NCI-H2196 (cell line): Measurements from ENCODE around the gene NFIC.
"Not testable (repeated sequence)": the region's sequence is repeated elsewhere in the genome, so short reads cannot be mapped to it uniquely, and the experiment has no call there.

Experiments used
- DNase-seq: peaks from one replicate; lab custom pipeline; 2025; ENCODE audit not compliant: unreplicated experiment; lab: John Stamatoyannopoulos, UW

Gene NFIC

DNA sequence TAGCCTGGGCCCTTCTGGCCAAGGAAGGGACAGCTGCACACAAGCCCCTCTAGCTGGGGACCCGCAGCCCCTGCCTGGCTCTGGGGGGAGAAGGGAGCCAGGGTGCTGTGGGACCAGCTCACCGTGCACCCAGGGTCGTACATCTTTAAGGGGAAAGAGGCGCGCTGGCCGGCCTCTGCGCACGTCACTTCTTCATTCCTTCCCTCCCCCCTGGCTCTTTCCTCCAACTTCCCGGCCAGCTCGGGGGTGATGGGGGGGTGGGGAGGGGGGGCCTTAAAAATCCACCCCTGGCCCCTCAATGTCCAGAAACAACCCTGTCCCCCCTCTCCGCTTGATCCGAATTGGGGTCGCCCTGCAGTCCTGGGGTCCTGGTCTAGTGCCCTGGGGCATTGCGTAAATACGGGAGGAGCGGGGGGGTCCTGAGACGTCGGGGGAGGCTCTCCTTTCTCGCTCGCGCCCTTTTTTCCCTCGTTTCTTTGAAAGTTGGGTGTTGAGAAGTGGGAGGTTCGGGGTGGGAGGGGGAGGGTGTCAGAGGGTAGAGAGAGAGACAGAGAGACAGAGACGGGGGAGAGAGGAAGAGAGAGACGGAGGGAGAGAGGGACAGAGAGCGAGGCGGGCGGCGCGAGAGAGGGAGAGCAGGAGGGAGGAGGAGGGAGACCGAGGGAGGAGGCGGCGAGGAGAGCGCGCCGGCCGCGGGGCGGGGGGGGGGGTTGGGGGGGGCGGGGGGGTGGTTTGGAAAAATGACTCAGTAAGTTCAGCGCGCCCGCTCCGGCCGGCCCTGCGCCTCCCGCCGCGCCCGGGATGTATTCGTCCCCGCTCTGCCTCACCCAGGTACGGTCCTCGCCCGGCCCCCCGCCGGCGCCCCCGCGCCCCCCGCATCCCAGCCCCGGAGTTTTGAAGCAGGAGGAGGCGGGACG is at the start of gene NFIC:
Gene NFIC (plus strand): TSS at position 748 of the 917 bp plus-strand sequence. CDS start 54 bp downstream, at position 802.
- DNase-seq: peak; percentile 72

DNA sequence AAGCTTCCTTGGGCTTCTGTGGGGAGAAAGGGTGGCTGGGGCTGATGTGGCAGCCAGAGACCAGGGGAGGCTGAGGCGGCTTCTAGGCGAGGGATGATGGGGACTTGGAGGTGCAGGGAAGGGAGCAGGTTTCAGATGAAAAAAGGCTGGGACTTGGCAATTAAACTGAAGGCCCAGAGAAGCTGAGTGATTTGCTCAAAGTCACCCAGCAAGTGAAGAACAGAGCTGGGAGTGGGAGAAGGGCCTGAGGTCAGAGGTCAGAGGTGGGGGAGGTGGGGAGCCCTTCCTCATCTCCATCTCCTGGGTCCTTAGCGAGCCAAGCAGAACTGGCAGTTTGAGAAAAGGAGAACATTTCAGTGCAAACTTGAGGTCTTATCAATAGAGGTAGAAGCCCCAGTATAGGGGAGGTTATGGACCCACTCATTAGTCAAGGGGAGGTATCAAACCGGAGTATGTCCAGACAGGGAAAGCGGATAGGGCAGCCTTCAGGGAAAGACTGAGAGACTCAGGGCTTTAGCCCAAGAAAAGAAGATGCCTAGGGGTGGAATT is 49.6 kb upstream of the NFIC start:
- no peak for DNase-seq

DNA sequence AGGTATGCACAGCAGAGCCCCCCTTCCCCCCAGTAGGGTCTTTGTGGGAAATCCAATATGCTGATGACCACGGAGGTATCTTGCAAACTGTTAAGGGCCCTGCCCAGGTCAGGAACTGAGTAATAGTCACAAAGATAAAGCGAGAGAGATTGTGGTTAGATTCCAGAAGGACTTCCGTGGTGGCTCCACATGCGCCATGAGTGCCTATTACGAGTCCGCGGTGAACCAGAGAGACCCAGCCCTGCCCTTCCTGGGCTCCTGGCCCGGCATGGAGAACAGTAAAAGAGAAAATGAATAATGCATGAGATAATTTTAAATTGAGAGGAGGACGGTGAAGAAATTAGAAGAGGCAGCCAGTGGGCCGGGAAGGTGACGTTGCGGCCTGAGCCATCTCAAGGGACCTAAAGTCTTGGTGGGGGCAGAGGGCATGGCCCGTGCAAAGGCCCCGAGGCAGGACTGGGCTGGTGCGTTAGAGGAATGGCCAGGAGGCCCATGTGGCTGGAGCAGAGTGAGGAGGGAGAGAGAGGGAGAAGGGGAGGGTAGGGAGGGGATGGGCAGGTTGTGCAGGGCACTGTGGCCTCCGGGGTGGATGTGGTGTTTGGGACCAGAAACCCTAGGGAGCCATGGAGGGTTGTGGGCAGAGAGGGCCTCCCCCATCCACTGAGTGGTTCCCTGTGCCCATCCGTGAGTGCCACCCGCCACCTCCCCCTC is 46.6 kb upstream of the NFIC start:
- DNase-seq: no peak

DNA sequence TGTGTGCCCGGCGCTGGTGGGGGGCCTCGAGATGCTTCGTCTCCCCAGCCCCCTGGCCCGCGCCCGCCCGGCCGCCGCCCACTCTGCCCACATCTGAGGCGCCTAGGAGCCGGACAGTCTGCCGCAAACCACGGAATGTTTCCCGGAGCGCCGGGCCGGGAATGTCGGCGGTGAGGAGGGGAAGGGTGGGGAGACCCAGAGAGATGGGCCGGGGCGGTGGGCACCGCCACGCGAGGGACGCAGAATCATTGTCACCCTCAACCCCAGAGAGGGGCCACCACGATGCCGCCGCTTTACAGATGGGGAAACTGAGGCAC is 46.1 kb upstream of the NFIC start:
- no peak for DNase-seq

DNA sequence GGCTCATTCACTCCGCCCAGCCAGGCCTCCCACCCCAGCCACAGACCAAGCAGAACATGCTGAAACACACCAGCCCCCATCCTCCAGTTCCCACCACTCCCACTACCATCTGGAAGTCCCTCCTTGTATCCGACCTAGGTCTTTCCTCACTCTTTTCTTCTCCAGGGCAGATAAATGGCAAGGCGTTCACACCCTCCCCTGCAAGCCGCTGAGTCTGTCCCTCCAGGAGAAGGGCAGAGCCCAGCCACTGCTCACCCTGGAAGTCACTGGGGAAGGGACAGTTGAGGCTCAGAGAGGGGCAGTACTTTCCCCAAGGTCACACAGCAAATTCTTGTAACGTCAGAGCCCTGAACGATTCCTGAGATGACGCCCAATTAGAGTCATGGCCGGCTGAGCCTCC is 45.5 kb upstream of the NFIC start:
- DNase-seq: no peak

DNA sequence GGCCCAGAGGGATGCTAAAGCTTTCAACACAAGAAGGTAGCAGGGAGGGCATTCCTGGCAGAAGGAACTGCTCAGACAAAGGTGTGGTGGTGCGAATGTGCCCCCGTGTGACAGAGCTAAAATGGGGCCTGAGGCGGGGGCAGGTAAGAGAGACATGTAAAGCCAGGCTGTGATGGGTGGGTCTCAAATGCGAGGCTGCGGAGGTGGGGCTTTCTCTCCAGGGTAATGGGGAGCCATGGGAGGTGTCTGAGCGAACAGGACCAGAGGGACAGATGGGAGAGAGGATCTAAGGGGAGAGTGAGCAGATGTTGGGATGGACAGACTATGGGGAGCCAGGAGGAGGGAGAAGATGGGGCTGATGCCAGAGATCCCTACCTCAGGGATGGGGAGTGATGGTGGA is 44.7 kb upstream of the NFIC start:
- no peak for DNase-seq

DNA sequence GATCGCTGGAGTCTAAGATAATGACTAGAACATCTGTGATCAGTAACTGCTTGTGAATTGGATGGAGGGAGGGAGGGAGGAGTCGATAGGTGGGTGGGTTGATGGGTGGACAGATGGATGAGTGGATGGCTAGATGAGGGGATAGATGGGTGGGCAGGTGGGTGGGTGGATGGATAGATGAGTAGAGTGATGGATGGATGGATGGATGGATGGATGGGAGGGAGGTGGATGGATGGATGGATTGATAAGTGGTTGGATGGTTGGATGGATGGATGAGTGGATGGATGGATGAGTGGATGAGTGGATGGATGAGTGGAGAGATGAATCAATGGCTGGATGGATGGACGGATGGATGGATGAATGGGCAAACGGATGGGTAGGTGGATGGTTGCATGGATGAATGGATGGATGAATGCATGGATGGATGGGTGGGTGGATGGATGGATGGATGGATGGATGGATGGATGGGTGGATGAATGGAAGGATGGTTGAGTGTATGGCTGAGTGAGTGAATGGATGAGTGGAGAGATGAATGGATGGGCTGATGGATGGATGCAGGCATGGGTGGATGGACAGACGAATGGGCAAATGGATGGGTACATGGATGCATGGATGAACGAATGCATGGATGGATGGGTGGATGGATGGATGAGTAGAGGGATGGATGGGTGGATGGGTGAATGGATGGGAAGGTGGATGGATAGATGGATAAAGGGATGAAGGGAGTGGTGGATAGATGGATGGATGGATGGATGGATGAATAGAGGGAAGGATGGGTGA is 44.0 kb upstream of the NFIC start:
- no peak for DNase-seq

DNA sequence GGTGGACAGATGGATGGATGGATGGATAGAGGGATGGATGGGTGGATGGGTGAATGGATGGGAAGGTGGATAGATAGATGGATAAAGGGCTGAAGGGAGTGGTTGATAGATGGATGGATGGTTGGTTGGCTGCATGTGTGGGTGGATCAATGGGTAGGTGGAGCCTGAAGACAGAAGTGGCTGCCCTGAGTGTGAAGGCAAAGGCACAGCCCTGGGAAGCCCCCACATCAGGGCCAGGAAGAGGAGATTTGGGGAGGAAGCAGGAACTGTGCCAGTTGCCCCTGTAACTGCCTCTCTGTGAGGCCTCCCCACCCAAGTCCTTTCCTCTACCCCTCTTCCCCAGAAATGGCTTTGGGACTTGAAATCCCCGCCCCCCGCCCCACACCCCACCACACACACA is 43.4 kb upstream of the NFIC start:
- no peak for DNase-seq

DNA sequence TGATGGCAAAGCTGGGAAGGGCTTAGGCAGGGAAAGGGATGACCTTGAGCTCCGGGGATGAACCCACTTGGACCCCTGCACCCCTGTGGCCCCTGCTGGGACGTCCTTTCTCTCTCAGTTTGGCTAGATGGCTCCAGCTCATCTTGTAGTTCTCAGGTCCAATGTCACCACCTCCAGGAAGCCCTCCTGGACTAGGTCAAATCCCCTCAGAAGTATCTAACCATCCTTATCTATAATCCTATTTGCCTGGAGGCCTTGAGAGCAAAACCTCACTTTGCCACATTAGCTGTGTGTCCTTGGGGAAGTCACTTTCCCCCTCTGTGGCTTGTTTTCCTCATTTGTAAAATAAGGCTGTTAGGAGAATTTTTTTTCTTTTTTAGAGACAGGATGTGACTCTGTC is 42.7 kb upstream of the NFIC start:
- DNase-seq: no peak

DNA sequence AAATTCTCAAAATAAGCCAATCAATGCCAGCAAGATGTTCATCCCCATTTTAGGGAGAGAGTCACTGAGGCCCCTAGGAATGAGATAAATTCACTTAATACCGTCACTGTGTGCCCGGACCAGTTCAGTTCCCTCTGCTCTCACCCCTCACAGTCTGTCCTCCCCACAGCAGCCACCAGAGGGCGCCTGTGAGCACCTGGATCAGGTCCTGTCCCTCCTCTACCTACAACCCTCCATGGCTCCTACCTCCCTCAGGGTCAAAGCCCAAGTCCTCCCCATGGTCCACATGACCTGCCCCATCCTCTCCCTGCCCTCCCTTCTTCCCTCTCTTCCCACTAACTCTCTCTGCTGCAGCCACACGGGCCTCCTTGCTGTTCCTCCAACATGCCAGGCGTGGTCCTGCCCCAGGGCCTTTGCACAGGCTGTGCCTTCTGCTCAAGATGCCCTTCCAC is 42.0 kb upstream of the NFIC start:
- DNase-seq: peak; percentile 59

DNA sequence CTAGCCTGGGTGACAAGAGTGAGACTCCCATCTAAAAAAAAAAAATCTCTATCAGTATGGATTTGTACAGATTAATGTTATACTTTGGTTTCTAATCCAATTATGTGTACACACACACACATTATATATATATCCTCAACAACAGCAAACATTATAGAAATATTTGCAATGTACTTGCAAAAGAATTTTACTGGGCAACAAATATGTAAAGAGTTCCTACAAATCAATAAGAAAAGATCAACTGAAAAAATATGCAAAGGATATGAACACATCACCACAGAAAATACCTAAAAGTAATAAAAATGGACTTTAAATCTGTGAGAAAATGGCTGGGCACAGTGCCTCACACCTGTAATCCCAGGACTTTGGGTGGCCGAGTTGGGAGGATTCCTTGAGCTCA is 40.9 kb upstream of the NFIC start:
- DNase-seq: no peak

DNA sequence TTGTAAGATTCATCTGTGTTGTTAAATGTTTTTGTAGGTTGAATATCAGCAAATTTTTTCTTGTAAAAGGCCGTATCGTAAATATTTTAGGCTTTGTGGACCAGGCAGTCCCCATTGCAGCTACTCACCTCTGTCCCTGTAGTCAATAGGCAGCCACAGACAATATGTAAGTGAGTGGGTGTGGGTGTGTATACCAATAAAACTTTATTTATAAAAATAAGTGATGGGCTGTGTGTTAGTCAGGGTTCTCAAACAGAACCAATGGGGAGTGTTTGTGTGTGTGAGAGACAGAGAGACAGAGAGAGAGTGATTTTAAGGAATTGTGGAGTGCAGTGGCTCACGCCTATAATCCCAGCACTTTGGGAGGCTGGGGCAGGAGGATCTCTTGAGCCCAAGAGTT is 37.6 kb upstream of the NFIC start:
- no peak for DNase-seq

DNA sequence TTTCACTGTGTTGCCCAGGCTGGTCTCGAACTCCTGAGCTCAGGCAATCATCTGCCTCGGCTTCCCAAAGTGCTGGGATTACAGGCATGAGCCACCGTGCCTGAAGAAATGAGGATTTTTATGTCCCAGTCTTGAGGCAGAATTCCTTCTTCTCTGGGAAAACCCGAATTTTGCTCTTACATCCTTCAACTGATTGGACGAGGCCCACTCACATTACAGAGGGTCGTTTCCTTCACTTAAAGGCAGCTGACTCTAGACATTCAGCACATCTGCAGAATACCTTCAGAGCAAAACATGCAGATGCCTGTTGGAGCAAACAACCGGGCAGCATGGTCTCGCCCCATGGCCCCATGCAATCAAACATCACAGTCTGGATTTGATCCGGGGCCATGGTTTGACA is 36.3 kb upstream of the NFIC start:
- DNase-seq: no peak

DNA sequence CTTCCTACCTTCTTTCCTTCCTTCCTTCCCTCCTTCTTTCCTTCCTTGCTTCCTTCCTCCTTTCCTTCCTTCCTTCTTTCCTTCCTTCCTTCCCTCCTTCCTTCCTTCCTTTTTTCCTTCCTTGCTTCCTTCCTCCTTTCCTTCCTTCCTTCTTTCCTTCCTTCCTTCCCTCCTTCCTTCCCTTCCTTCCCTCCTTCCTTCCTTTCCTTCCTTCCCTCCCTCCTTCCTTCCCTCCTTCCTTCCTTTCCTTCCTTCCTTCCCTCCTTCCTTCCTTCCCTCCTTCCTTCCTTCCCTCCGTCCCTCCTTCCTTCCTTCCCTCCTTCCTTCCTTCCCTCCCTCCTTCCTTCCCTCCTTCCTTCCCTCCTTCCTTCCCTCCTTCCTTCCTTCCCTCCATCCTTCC is 34.2 kb upstream of the NFIC start:
- DNase-seq: not testable (repeated sequence)

DNA sequence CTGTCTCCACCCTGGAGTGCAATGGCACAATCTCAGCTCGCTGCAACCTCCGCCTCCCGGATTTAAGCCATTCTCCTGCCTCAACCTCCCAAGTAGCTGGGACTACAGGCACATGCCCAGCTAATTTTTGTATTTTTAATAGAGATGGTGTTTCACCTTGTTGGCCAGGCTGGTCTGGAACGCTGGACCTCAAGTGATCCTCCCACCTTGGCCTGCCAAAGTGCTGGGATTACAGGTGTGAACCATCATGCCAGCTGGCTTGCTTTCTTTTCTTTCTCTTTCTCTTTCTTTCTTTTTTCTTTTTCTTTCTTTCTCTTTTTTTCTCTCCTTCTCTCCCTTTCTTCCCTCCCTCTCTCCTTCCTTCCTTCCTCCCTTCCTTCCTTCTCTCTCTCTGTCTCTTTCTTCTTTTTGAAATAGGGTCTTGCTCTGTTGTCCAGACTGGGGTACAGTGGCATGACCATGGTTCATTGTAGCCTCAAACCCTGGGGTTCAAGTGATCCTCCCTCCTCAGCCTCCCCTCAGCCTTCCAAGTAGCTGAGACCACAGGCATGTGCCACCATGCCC is 33.3 kb upstream of the NFIC start:
- no peak for DNase-seq

DNA sequence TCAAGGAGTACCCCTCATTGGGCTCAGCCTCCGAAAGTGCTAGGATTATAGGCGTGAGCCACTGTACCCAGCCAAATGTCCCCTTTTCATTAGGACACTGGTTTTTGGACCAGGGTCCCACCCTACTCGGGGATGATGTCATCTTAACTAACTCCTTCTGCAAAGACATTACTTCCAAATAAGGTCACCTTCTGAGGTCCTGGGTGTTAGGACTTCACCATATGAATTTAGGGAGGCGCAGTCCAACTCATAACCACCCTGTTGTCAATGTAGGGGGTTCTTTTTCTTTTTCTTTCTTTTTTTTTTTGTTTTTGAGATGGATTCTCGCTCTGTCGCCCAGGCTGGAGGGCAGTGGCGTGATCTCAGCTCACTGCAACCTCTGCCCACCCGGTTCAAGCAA is 32.7 kb upstream of the NFIC start:
- no peak for DNase-seq

DNA sequence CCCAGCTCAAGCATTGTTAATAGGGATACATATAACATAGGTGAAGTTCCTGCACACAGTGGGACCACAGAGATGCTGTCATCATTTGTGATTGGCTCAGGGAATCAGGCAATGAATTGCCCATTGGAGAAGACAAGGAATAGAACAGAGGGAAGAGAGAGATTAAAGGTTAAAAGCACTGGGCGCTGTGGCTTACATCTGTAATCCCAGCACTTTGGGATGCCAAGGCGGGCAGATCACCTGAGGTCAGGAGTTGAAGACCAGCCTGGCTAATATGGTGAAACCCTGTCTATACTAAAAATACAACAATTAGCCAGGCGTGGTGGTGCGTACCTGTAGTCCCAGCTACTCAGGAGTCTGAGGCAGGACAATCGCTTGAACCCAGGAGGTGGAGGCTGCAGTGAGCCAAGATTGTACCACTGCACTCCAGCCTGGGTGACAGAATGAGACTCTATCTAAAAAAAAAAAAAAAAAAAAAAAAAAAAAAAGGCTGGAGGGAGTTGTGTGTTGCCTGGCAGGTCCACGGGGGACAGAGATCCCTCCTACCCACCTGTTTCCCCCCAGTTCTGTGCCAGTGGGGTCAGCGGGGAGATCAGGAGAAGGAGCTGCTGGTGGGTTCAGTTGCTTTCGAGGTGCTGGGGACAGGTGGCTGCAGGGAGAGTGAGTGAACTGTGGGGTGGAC is 31.5 kb upstream of the NFIC start:
- DNase-seq: not testable (repeated sequence)

DNA sequence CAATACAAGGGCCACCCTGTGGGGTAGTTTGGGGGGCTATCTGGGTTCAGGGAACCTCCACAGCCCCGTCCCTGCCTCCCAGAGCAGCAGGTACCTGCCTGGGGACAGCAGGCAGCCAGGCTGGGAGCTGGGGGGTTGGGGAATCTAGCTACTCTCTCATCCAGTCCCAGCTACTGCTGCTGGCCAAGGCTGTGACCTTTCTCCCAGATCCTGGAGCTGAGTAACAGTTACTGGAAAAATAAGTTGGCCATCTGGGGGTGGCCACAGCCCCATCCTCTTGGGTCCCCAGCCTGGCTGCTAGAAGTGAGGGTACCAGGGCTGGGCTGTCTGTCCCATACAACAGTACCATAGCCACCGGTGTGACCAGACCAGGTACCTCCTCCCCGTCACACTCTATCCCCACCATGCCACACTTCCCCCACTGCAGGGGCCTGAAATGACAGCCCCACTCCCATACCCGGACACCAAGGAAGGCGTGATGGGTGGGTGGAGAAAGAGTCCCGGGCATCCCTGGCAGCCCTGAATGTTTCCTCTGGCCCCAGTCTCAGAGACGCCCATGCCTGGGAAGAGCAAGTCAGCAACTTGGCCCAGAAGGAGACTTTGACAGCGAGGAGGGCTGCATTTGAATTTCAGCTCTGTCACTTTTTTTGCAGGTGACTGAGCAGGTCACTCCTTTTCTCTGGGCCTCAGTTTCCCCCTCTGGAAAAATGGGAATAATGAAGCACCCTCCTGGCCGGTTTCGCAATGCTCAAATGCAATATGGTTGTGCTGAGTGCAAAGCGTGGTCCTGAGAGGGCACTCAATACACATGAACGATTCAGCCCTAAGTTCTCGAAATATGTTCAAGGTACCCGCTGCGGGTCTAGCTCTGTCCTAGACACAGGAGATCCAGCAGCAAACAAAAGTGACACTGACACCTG is 30.7 kb upstream of the NFIC start:
- no peak for DNase-seq

DNA sequence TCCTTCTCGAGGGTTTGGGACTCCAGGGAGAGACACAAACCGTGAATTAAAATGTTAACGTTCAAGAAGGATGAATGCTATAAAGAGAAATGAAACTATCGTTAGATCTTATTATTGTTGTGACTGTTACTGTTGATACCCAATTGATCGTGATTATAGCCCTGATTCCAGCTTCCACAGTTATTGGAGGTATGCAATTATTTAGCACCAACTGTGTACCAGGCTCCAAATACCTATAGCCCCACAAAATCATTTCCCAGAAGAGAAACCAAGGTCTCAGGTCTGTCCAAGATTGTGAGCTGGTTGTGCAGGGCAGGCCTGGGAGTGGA is 30.1 kb upstream of the NFIC start:
- DNase-seq: no peak
